Dermis microvascular lymphatic vessel endothelial cell (primary cell): ENCODE data around the gene MYOC. TPM values are rescaled to one million over a fixed set of nuclear protein-coding genes. Genes with fewer than 3 reads are reported as not detected.
"Not testable (repeated sequence)": the region's sequence is repeated elsewhere in the genome, so short reads cannot be mapped to it uniquely, and the experiment has no call there.

ENCODE experiments used
- DNase-seq, 2 donors: peaks; one replicate each; pipeline versions ENCODE4 v3.0.0 to v3.0.0-alpha.2; 2010; ENCODE audit warnings: low read depth in 2 of 2
- total RNA-seq: library from RNA; depleted of rRNA; stranded (reverse); fragments of >200 nt; gene quantifications from 2 replicates; pipeline ENCODE4 v1.2.1, GENCODE V29; 2014

The MYOC gene
- total RNA-seq, 1 donor from 2014 or later = not detected

GRCh38 chr1:171606402-171606941 is 46.0 kb downstream of the MYOC start:
- DNase-seq = no peak

GRCh38 chr1:171603042-171603441 is 49.4 kb downstream of the MYOC start:
- DNase-seq = not testable (repeated sequence)

GRCh38 chr1:171600862-171601261 is 51.6 kb downstream of the MYOC start:
- no peak for DNase-seq

GRCh38 chr1:171600310-171600709 is 52.2 kb downstream of the MYOC start:
- not testable (repeated sequence) for DNase-seq

GRCh38 chr1:171597203-171597602 is 55.3 kb downstream of the MYOC start:
- no peak for DNase-seq

- DNase-seq = no peak
Measured at GRCh38 chr1:171596705-171597104, 55.8 kb downstream of the MYOC start.

- no peak for DNase-seq
Measured at GRCh38 chr1:171596119-171596518, 56.4 kb downstream of the MYOC start.

GRCh38 chr1:171595324-171595723 is 57.2 kb downstream of the MYOC start:
- DNase-seq = no peak

GRCh38 chr1:171590022-171590421 is 62.5 kb downstream of the MYOC start:
- DNase-seq = no peak

- DNase-seq = no peak
Measured at GRCh38 chr1:171588230-171588629, 64.3 kb downstream of the MYOC start.

- DNase-seq = no peak
Measured at GRCh38 chr1:171585715-171586114, 66.8 kb downstream of the MYOC start.

Other genes with a start within 250 kb of the MYOC start
- 30.6 and 42.4 TPM in 2 replicates for gene PRRC2C, start 167.2 kb downstream of the MYOC start, total RNA-seq
- gene MYOCOS, start 30.4 kb downstream of the MYOC start, total RNA-seq = not detected in 2 replicates
- gene VAMP4, start 89.4 kb upstream of the MYOC start, total RNA-seq = 3.1 and 4.9 TPM in 2 replicates
- gene METTL13, start 129.0 kb upstream of the MYOC start, total RNA-seq = 19.4 and 29.1 TPM in 2 replicates
- 0.51 and 2.5 TPM in 2 replicates for gene DNM3, start 188.8 kb upstream of the MYOC start, total RNA-seq